Pancreas (tissue), 10 donors: Measurements from ENCODE around the gene SHB. TPM values are rescaled to one million over a fixed set of nuclear protein-coding genes. Genes with fewer than 3 reads are reported as not detected.

Experiments used
- ATAC-seq, 4 donors: fragments of 200-7000 bp; cut with Tn5 transposase; one replicate each; pipeline versions ENCODE4 v1.8.0 to v1.9.1; 2020; ENCODE audit warnings: mild to moderate bottlenecking in 4 of 4, moderate library complexity in 4 of 4
- DNase-seq, 6 donors: peaks; one replicate each; pipeline ENCODE4 v3.0.0-alpha.2; 2020
- FAIRE-seq: peaks from 2 replicates; lab custom pipeline; 2012; peaks lifted over from hg19 to GRCh38; lab: Jason Lieb, UNC
- H3K27ac ChIP-seq, 4 donors: fragments of 200-600 bp; sonication (generic); 1 replicate in 3 of 4; 2 replicates in 1 of 4; pipeline versions ENCODE4 v1.5.0 to v1.8.0; 2020
- H3K27me3 ChIP-seq, 4 donors: fragments of 200-600 bp; one replicate each; pipeline ENCODE4 v1.8.0; 2021
- H3K36me3 ChIP-seq, 3 donors: fragments of 200-600 bp; sonication (generic) in 1 of 3; one replicate each; pipeline versions ENCODE4 v1.5.0 to v1.8.0; 2020 to 2021
- H3K4me1 ChIP-seq, 3 donors: fragments of 200-600 bp; one replicate each; pipeline ENCODE4 v1.8.0; 2021
- H3K4me3 ChIP-seq, 4 donors: fragments of 200-600 bp; sonication (generic) in 2 of 4; one replicate each; pipeline versions ENCODE4 v1.5.0 to v1.8.0; 2020 to 2021
- H3K9me3 ChIP-seq, 4 donors: fragments of 200-600 bp; one replicate each; pipeline ENCODE4 v1.8.0; 2021
- WGBS, 2 donors: extraction: QIAGEN DNeasy Blood & Tissue Kit; methylation state at CpG; one replicate each; pipeline ENCODE4 v1.1.7; 2013; 5-methylcytosine and 5-hydroxymethylcytosine counted together
- intact Hi-C, 3 donors: fragments of 100-400 bp; cut with DNase I; formaldehyde crosslinking; loops; one replicate each; pipeline versions ENCODE4 v1.11.1 to v1.14.2; 2022
- polyA plus RNA-seq, 2 donors: library from polyadenylated mRNA; stranded (reverse); fragments of 200-250 nt; gene quantifications; one replicate each; pipeline ENCODE4 v1.2.3, GENCODE V29; 2013
- total RNA-seq, 6 donors: library from RNA; stranded (reverse); fragmentation: NEBNext Ultra II Directional in 4 of 6; extraction: Animal tissue kit (Norgen Biotek cat#: 25700) in 4 of 6; gene quantifications; one replicate each; pipeline versions ENCODE4 v1.2.1 to v1.2.4, GENCODE V29; 2021 to 2023
- TF ChIP-seq, protein P1 (sequence below), 4 donors: fragments of 200-600 bp; sonication (generic) in 3 of 4; IDR thresholded peaks; one replicate each; pipeline versions ENCODE4 v1.5.0 to v1.8.0; 2021; ENCODE audit warnings: antibody characterized with exemption in 4 of 4
- donor health status: healthy with polysubstance abuse.
- donor health status: DM: no; HTN: no; CAD: no; lungs with moderate emphysema.
- donor health status: DM: no; HTN: no; CAD: no.
- donor health status: control.
- donor health status: control.
- donor health status: Bipolar disorder and iron deficiency.
- donor health status: DM: yes; HTN: yes; CAD: no.
- donor health status: DM: no; HTN: no; CAD: no.
- donor health status: DM: no; HTN: no; CAD: no.
- donor health status: DM: yes; HTN: yes; CAD: no.

The SHB gene
- total and polyA plus RNA-seq, 8 donors, result 11.5 to 24.2 (median 19.2) TPM

DNA sequence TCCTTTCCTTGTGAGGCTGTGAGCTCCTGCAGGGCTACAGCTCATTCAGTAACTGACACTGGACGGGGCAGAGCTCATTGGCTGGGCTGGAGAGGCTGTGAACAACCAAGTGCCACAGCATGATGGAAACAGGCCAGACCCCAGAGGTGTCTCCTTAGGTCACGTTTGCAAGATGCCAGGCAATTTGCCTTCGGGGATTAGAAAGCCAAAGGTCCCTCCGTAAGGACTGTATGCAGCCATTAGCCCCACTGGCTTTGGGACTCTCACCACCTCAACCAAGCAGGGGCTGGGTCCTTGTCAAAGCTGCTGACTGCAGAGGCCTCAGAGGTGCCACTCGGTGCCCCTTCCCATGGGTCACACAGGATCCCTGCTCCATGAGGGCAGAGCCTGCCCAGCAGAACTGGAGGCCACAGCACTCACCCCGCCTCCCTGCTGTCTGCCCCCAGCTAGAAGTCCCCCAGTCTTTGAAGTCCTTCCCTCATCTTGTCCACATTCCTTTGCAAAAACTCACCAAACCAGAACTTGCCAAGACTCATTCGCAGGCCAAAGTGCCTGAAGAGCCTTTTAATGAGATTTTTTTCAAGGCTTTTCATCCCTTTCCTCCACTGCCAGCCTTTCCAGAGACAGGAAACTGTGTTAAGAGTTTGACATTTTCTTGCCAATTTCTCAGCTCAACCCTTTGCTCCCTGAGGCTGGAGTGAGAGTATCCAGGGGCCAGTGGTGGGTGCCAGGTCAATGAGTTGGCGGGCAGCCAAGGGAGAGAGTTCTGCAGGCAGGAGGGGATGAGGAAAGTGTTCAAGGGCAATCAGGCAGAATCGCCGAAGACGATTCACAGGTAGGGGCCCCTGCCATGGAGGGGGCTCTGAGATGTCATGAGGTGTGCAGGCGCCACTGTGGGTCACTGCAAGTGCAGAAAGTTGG is 125.4 kb downstream of the SHB start:
- Histone ChIP-seq H3K4me1 (no peaks in the 10 kb centered on the region), H3K36me3 (peaks cover 0 to 32% (median 0%) of the 10 kb centered on the region in 3 donors), H3K27ac (peak overlapping the region in 2 of 4 donors; percentile 9 to 30), H3K4me3 (no peak overlapping the region), H3K9me3 (no peaks in the 10 kb centered on the region), H3K27me3 (no peaks in the 10 kb centered on the region)
- intact Hi-C loops, result no loop called here
- TF ChIP-seq, protein P1, sequence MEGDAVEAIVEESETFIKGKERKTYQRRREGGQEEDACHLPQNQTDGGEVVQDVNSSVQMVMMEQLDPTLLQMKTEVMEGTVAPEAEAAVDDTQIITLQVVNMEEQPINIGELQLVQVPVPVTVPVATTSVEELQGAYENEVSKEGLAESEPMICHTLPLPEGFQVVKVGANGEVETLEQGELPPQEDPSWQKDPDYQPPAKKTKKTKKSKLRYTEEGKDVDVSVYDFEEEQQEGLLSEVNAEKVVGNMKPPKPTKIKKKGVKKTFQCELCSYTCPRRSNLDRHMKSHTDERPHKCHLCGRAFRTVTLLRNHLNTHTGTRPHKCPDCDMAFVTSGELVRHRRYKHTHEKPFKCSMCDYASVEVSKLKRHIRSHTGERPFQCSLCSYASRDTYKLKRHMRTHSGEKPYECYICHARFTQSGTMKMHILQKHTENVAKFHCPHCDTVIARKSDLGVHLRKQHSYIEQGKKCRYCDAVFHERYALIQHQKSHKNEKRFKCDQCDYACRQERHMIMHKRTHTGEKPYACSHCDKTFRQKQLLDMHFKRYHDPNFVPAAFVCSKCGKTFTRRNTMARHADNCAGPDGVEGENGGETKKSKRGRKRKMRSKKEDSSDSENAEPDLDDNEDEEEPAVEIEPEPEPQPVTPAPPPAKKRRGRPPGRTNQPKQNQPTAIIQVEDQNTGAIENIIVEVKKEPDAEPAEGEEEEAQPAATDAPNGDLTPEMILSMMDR (IDR thresholded peaks at IDR 0.05), result no peak
- DNase-seq (peak in 2 of 6 donors; percentile 50 to 55), ATAC-seq (peak; percentile 14 to 49 (median 35)), FAIRE-seq (no peak)
- WGBS, 2 donors, result 53% methylated on average over 12 of the region's 12 CpGs

- DNase-seq (peak in 2 of 6 donors; percentile 13 to 20), ATAC-seq (peak in 2 of 4 donors; percentile 12), FAIRE-seq (no peak)
- WGBS, 2 donors, result 81% methylated on average over 12 of the region's 12 CpGs
- H3K4me3 ChIP-seq, result no peak overlapping the region
- H3K27me3 ChIP-seq, result no peaks in the 10 kb centered on the region
- intact Hi-C loops, result no loop called here
- no peaks in the 10 kb centered on the region for H3K9me3 ChIP-seq
- H3K36me3 ChIP-seq, result peaks cover 0 to 25% (median 0%) of the 10 kb centered on the region in 3 donors
- TF ChIP-seq, protein P1 (IDR thresholded peaks at IDR 0.05), result no peak
- no peaks in the 10 kb centered on the region for H3K4me1 ChIP-seq
- H3K27ac ChIP-seq, result no peak overlapping the region
Measured at GRCh38 chr9:37942621-37943344, 126.2 kb downstream of the SHB start.

DNA sequence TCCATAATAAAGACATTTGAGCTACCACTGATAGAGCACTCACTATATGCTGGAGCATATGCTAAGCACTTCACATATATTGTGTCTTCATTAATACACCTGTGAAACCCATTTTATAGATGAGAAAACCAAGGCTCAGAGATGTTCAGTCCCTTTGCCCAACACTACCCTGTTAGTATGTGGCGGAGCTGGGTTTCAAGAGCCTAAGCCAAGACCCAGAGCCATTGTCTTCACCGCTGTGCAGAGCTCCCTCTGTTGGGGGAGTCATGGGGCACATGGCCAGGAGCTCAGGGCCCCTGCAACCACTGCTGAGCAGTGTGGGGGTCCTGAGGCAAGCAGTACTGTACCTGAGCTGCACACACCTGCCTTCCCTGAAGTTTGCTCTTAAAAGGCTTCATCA is 127.8 kb downstream of the SHB start:
- intact Hi-C loops, result no loop called here
- no peak overlapping the region for H3K4me3 ChIP-seq
- WGBS, 2 donors, result 96 to 97% methylated on average over 2 of the region's 2 CpGs
- H3K27ac ChIP-seq, result no peak overlapping the region
- H3K9me3 ChIP-seq, result no peaks in the 10 kb centered on the region
- H3K36me3 ChIP-seq, result peaks cover 0 to 9% (median 0%) of the 10 kb centered on the region in 3 donors
- no peaks in the 10 kb centered on the region for H3K4me1 ChIP-seq
- FAIRE-seq (no peak), ATAC-seq (no peak), DNase-seq (peak in 2 of 6 donors; percentile 11 to 23)
- TF ChIP-seq, protein P1 (IDR thresholded peaks at IDR 0.05), result no peak
- H3K27me3 ChIP-seq, result no peaks in the 10 kb centered on the region

DNA sequence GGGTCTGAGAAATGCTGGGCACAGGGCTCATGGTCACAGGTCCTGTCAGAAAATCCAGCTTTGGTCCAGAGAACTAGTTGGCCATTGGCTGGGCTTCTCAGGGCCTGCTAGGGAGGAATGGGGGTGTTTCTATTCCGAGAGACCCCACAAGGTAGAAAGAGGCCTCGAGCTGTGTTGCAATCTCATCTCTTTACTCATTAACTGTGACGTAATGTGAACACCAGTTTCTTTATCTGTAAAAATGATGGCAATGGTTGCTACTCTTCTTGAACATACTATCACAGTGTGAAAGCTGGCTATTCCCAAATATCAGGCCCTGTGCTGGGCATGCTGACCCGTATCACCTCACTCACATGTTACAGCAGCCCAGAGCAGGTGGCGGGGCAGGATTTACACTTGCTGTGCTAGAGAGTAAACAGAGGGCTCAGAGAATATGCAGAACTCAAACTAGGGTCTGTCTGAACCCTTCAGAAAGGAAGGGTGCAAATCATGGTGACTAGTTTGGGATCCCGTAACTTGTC is 129.4 kb downstream of the SHB start:
- H3K4me1 ChIP-seq, result no peaks in the 10 kb centered on the region
- TF ChIP-seq, protein P1 (IDR thresholded peaks at IDR 0.05), result no peak
- H3K27me3 ChIP-seq, result no peaks in the 10 kb centered on the region
- ATAC-seq (no peak), FAIRE-seq (no peak), DNase-seq (peak in 1 of 6 donors; percentile 6)
- H3K36me3 ChIP-seq, result peaks cover 0 to 1% (median 0%) of the 10 kb centered on the region in 3 donors
- H3K9me3 ChIP-seq, result no peaks in the 10 kb centered on the region
- no peak overlapping the region for H3K4me3 ChIP-seq
- H3K27ac ChIP-seq, result peak overlapping the region in 1 of 4 donors; percentile 5
- 75 to 79% methylated on average over 6 of the region's 6 CpGs for WGBS, 2 donors
- intact Hi-C loops, result no loop called here
